Measurements from ENCODE around the gene POLR2J3. TPM values are rescaled to one million over a fixed set of nuclear protein-coding genes. Genes with fewer than 3 reads are reported as not detected.
"Not testable (repeated sequence)": the region's sequence is repeated elsewhere in the genome, so short reads cannot be mapped to it uniquely, and the experiment has no call there.

POLR2J3 gene
- total and polyA plus RNA-seq, 4 donors: 29.2 to 111 (median 52.3) TPM

DNA sequence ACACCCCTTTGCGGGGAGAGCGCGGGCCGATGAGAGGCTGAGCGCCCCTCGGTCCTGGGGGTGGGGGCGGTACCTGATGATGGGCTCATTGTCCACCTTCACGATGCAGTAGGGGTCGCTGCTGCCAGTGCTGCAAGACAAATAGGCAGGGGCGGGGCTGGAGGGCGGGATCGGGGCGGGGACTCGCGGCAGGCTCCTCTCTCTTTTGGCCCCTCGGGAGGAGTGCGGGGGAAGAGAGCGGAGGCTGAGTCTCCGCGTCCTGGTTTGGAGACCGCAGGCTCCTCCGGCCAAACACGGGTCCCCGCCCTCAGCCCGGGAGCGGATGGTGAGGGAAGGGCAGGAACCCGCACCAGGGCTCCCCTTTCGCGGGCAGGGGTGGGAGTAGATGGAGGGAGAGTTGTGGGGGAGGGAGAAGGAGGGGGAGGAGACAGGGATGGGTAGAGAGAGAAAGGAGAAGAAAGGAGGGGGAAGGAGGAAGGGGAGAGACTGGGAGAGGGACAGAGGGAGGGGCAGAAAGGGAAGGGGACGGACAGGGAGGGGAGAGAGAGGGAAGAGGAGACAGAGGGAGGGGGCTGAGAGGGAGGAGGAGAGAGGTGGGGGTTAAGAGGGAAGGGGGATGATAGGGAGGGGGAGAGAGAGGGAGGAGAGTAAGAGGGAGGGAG is 38.8 kb upstream of the POLR2J3 start:
- H3K4me3 ChIP-seq (ENCODE audit: low read depth, low read length); H3K36me3 ChIP-seq (ENCODE audit: control insufficient read depth, insufficient read depth, low read length); H3K9me3 ChIP-seq (ENCODE audit: control insufficient read depth, insufficient read depth, low read length); H3K27ac ChIP-seq (ENCODE audit: low read depth, low read length); DNase-seq (ENCODE audit: low read depth in 4 of 6, low spot score in 6 of 6); H3K27me3 ChIP-seq (ENCODE audit: control insufficient read depth, insufficient read depth, low read length); H3K4me1 ChIP-seq (ENCODE audit: control insufficient read depth, insufficient read depth, low read length): not testable (repeated sequence)
- no CpG with 5 or more reads among the region's 30 CpGs for WGBS (ENCODE audit: insufficient coverage)

- H3K4me3 ChIP-seq (ENCODE audit: low read depth, low read length); DNase-seq (ENCODE audit: low read depth in 4 of 6, low spot score in 6 of 6); H3K27ac ChIP-seq (ENCODE audit: low read depth, low read length); H3K4me1 ChIP-seq (ENCODE audit: control insufficient read depth, insufficient read depth, low read length); H3K9me3 ChIP-seq (ENCODE audit: control insufficient read depth, insufficient read depth, low read length); H3K36me3 ChIP-seq (ENCODE audit: control insufficient read depth, insufficient read depth, low read length); H3K27me3 ChIP-seq (ENCODE audit: control insufficient read depth, insufficient read depth, low read length): not testable (repeated sequence)
- WGBS (ENCODE audit: insufficient coverage): no CpG with 5 or more reads among the region's 7 CpGs
Measured at GRCh38 chr7:102610441-102610840, 38.1 kb upstream of the POLR2J3 start.

- H3K27me3 ChIP-seq (ENCODE audit: control insufficient read depth, insufficient read depth, low read length); H3K27ac ChIP-seq (ENCODE audit: low read depth, low read length); H3K36me3 ChIP-seq (ENCODE audit: control insufficient read depth, insufficient read depth, low read length); H3K4me1 ChIP-seq (ENCODE audit: control insufficient read depth, insufficient read depth, low read length); H3K9me3 ChIP-seq (ENCODE audit: control insufficient read depth, insufficient read depth, low read length); DNase-seq (ENCODE audit: low read depth in 4 of 6, low spot score in 6 of 6); H3K4me3 ChIP-seq (ENCODE audit: low read depth, low read length): not testable (repeated sequence)
- no CpG with 5 or more reads among the region's 10 CpGs for WGBS (ENCODE audit: insufficient coverage)
Measured at GRCh38 chr7:102609734-102610133, 37.4 kb upstream of the POLR2J3 start.

DNA sequence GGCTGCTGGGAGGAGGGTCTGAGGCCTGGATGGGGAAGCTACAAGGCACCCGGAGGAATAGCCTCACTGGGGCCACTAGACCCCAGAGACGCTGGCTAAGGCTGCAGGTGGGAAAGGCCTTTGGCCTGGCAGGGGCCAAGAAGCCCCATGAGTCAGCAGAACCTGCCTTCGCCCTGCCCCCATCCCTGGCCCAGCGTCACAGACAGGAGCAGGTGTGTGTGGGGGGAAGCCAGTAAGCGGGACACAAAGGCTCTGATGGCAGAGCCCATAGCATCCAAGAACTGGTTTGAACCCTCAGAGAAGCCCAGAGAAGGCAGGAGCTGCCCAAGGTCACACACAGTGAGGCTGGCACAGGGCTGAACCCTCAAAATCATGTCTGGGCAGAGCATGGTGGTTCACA is 34.5 kb upstream of the POLR2J3 start:
- no CpG with 5 or more reads among the region's 5 CpGs for WGBS (ENCODE audit: insufficient coverage)

DNA sequence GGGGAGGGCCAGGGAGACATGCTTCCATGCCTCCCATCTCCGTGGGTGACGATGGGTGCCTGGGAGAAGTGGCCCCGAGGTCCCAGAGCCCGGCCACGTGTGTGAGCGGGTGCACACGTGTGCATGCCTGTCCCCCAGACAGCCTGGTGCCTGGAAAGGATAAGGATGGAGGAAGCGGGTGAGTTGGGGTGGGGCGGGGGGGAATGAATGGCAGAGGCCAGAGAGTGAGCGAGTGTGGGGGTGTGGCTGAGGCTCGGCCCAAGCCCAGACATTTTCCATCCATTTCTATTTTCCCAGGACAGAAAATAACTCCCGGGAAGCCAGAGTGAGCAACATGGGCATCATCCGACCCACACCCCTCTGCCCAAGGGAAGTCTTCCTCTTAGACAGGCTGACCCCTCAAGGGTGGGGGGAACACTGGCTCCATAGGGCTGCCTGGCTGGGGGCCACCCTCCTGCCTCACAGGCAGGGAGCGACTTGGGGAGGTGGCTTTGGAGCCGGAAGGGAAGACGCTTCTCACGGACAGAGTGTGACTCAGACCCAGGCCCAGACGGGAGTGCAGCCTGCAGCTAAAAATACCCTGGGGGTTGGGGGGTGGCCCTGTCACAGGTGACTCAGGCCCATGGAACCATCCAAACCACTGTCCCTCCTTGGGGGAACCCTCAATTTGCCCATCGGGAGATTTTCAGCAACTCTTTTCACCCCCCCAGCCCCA is 32.2 kb upstream of the POLR2J3 start:
- not testable (repeated sequence) for H3K27ac ChIP-seq (ENCODE audit: low read depth, low read length); H3K4me3 ChIP-seq (ENCODE audit: low read depth, low read length); H3K36me3 ChIP-seq (ENCODE audit: control insufficient read depth, insufficient read depth, low read length); H3K27me3 ChIP-seq (ENCODE audit: control insufficient read depth, insufficient read depth, low read length); H3K4me1 ChIP-seq (ENCODE audit: control insufficient read depth, insufficient read depth, low read length); DNase-seq (ENCODE audit: low read depth in 4 of 6, low spot score in 6 of 6); H3K9me3 ChIP-seq (ENCODE audit: control insufficient read depth, insufficient read depth, low read length)
- no CpG with 5 or more reads among the region's 19 CpGs for WGBS (ENCODE audit: insufficient coverage)

More for the DNA sequence above, 34.5 kb upstream of the POLR2J3 start:
- not testable (repeated sequence) for H3K4me3 ChIP-seq (ENCODE audit: low read depth, low read length); DNase-seq (ENCODE audit: low read depth in 4 of 6, low spot score in 6 of 6); H3K27me3 ChIP-seq (ENCODE audit: control insufficient read depth, insufficient read depth, low read length); H3K36me3 ChIP-seq (ENCODE audit: control insufficient read depth, insufficient read depth, low read length); H3K9me3 ChIP-seq (ENCODE audit: control insufficient read depth, insufficient read depth, low read length); H3K27ac ChIP-seq (ENCODE audit: low read depth, low read length); H3K4me1 ChIP-seq (ENCODE audit: control insufficient read depth, insufficient read depth, low read length)

DNA sequence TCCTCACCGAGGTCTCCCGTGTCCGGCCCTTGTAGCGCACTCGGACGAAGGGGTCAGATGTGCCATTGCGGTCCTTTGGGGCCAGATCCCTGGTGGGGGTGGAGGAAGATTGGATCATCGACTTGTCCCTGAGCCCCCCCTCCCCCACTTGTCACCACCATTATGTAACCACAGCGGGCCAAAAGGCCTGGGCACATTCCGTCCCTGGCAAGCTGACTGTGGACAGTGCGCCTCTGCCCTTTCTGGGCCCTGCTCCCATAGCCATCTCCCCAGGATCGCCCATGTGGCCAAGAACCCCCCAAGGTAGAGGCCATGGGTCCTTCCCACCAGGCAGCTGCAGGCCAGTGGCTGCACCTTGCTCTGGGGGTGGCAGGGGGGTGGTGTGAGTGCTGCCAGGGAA is 29.9 kb upstream of the POLR2J3 start:
- not testable (repeated sequence) for H3K27ac ChIP-seq (ENCODE audit: low read depth, low read length); H3K4me3 ChIP-seq (ENCODE audit: low read depth, low read length); H3K36me3 ChIP-seq (ENCODE audit: control insufficient read depth, insufficient read depth, low read length); H3K27me3 ChIP-seq (ENCODE audit: control insufficient read depth, insufficient read depth, low read length); H3K4me1 ChIP-seq (ENCODE audit: control insufficient read depth, insufficient read depth, low read length); DNase-seq (ENCODE audit: low read depth in 4 of 6, low spot score in 6 of 6); H3K9me3 ChIP-seq (ENCODE audit: control insufficient read depth, insufficient read depth, low read length)
- WGBS (ENCODE audit: insufficient coverage): no CpG with 5 or more reads among the region's 12 CpGs

GRCh38 chr7:102599699-102600098 is 27.3 kb upstream of the POLR2J3 start:
- H3K36me3 ChIP-seq (ENCODE audit: control insufficient read depth, insufficient read depth, low read length); H3K27ac ChIP-seq (ENCODE audit: low read depth, low read length); DNase-seq (ENCODE audit: low read depth in 4 of 6, low spot score in 6 of 6); H3K9me3 ChIP-seq (ENCODE audit: control insufficient read depth, insufficient read depth, low read length); H3K27me3 ChIP-seq (ENCODE audit: control insufficient read depth, insufficient read depth, low read length); H3K4me1 ChIP-seq (ENCODE audit: control insufficient read depth, insufficient read depth, low read length); H3K4me3 ChIP-seq (ENCODE audit: low read depth, low read length): not testable (repeated sequence)
- WGBS (ENCODE audit: insufficient coverage): no CpG with 5 or more reads among the region's 9 CpGs

DNA sequence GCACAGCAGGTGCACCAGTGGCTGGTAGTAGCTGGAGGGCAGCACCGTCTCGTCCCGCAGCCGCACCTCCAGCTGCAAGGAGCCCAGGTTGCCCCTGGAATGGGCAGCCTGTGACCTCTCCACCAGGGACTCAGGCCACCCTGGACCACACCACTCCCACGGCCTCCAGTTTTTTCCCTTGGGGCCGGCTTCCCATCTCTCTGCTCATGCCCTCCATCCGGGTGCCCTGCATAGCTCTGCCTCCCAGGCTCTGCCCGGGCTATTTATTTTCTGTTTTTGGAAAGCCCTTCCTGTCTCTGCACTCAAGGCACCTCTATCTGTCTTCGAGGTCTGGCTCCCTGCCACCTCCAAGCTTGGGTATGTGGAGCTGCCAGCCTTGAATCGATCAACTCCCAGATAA is 23.7 kb upstream of the POLR2J3 start:
- H3K9me3 ChIP-seq (ENCODE audit: control insufficient read depth, insufficient read depth, low read length); H3K36me3 ChIP-seq (ENCODE audit: control insufficient read depth, insufficient read depth, low read length); DNase-seq (ENCODE audit: low read depth in 4 of 6, low spot score in 6 of 6); H3K27ac ChIP-seq (ENCODE audit: low read depth, low read length); H3K4me3 ChIP-seq (ENCODE audit: low read depth, low read length); H3K4me1 ChIP-seq (ENCODE audit: control insufficient read depth, insufficient read depth, low read length); H3K27me3 ChIP-seq (ENCODE audit: control insufficient read depth, insufficient read depth, low read length): not testable (repeated sequence)
- no CpG with 5 or more reads among the region's 10 CpGs for WGBS (ENCODE audit: insufficient coverage)

- no CpG with 5 or more reads among the region's 68 CpGs for WGBS (ENCODE audit: insufficient coverage)
- H3K9me3 ChIP-seq (ENCODE audit: control insufficient read depth, insufficient read depth, low read length); H3K4me3 ChIP-seq (ENCODE audit: low read depth, low read length); H3K27ac ChIP-seq (ENCODE audit: low read depth, low read length); DNase-seq (ENCODE audit: low read depth in 4 of 6, low spot score in 6 of 6); H3K4me1 ChIP-seq (ENCODE audit: control insufficient read depth, insufficient read depth, low read length); H3K27me3 ChIP-seq (ENCODE audit: control insufficient read depth, insufficient read depth, low read length); H3K36me3 ChIP-seq (ENCODE audit: control insufficient read depth, insufficient read depth, low read length): not testable (repeated sequence)
Measured at GRCh38 chr7:102593637-102594334, 21.4 kb upstream of the POLR2J3 start.
